Neuronal stem cell (in vitro differentiated cells): ENCODE data around the gene LSP1.

Experiments used
- DNase-seq: peaks from one replicate; pipeline ENCODE4 v3.0.0-alpha.2; 2013; ENCODE audit warnings: low spot score
- H2AFZ ChIP-seq: one replicate; pipeline ENCODE4 v1.6.1; 2013; ENCODE audit warnings: mild to moderate bottlenecking, low read length, inconsistent platforms
- H2AK5ac ChIP-seq: 2 replicates; pipeline ENCODE4 v1.6.1; 2013; ENCODE audit warnings: low read depth, mild to moderate bottlenecking, inconsistent platforms, low read length, moderate library complexity, mixed read lengths
- H2BK120ac ChIP-seq: 2 replicates; pipeline ENCODE4 v1.6.1; 2013; ENCODE audit warnings: low read depth, mild to moderate bottlenecking, inconsistent platforms, low read length, moderate library complexity, mixed read lengths
- H2BK12ac ChIP-seq: one replicate; pipeline ENCODE4 v1.6.1; 2013; ENCODE audit warnings: low read length, inconsistent platforms
- H2BK15ac ChIP-seq: 2 replicates; pipeline ENCODE4 v1.6.1; 2013; ENCODE audit warnings: mild to moderate bottlenecking, low read length, inconsistent platforms, mixed read lengths
- H2BK5ac ChIP-seq: one replicate; pipeline ENCODE4 v1.6.1; 2013; ENCODE audit warnings: inconsistent platforms, mild to moderate bottlenecking, low read length, moderate library complexity
- H3K14ac ChIP-seq: one replicate; pipeline ENCODE4 v1.6.1; 2013; ENCODE audit warnings: low read length, inconsistent platforms
- H3K18ac ChIP-seq: 2 replicates; pipeline ENCODE4 v1.6.1; 2013; ENCODE audit warnings: low read length, inconsistent platforms
- H3K23ac ChIP-seq: 2 replicates; pipeline ENCODE4 v1.6.1; 2013; ENCODE audit warnings: low read depth, mild to moderate bottlenecking, mixed read lengths, low read length, inconsistent platforms; ENCODE audit not compliant: poor library complexity
- H3K27ac ChIP-seq: replicated peaks from 3 replicates; pipeline ENCODE4 v1.5.1; 2013; ENCODE audit warnings: low read length, inconsistent platforms
- H3K27me3 ChIP-seq, 3 experiments: 2 replicates each; pipeline ENCODE4 v1.6.1; 2013; ENCODE audit warnings: low read length in 3 of 3, mild to moderate bottlenecking in 2 of 3, inconsistent platforms in 1 of 3, low read depth in 1 of 3, mixed read lengths in 1 of 3, moderate library complexity in 1 of 3; ENCODE audit not compliant: control insufficient read depth in 3 of 3, insufficient read depth in 3 of 3
- H3K36me3 ChIP-seq, 2 donors: replicated peaks in 1 of 2; 2 replicates each; pipeline ENCODE4 v1.6.1; 2013; ENCODE audit warnings: low read length in 2 of 2; ENCODE audit not compliant: control insufficient read depth in 2 of 2, insufficient read depth in 2 of 2
- H3K4ac ChIP-seq: 2 replicates; pipeline ENCODE4 v1.6.1; 2013; ENCODE audit warnings: inconsistent platforms, mild to moderate bottlenecking, low read length, moderate library complexity
- H3K4me1 ChIP-seq, 2 donors: 1 replicate in 1 of 2; 2 replicates in 1 of 2; pipeline ENCODE4 v1.6.1; 2013; ENCODE audit warnings: low read length in 2 of 2, low read depth in 1 of 2; ENCODE audit not compliant: control insufficient read depth in 2 of 2, insufficient read depth in 1 of 2
- H3K4me2 ChIP-seq: one replicate; pipeline ENCODE4 v1.6.1; 2013; ENCODE audit warnings: mild to moderate bottlenecking, low read length, inconsistent platforms; ENCODE audit not compliant: insufficient read depth, poor library complexity, severe bottlenecking
- H3K4me3 ChIP-seq, 2 donors: 2 replicates each; pipeline ENCODE4 v1.5.1; 2013; ENCODE audit warnings: low read length in 2 of 2, mild to moderate bottlenecking in 2 of 2, inconsistent platforms in 1 of 2, moderate library complexity in 1 of 2
- H3K79me1 ChIP-seq: one replicate; pipeline ENCODE4 v1.6.1; 2013; ENCODE audit warnings: low read depth, mild to moderate bottlenecking, inconsistent platforms, low read length, moderate library complexity
- H3K9ac ChIP-seq: one replicate; pipeline ENCODE4 v1.6.1; 2013; ENCODE audit warnings: mild to moderate bottlenecking, low read depth, low read length, inconsistent platforms; ENCODE audit not compliant: poor library complexity
- H3K9me3 ChIP-seq, 2 donors: replicated peaks in 1 of 2; 2 replicates each; pipeline versions ENCODE3 to v1.6.1; 2013; ENCODE audit warnings: low read length in 2 of 2, mild to moderate bottlenecking in 2 of 2, inconsistent platforms in 1 of 2, low read depth in 1 of 2, mixed read lengths in 1 of 2, moderate library complexity in 1 of 2; ENCODE audit not compliant: control insufficient read depth in 2 of 2, insufficient read depth in 1 of 2
- H4K8ac ChIP-seq: one replicate; pipeline ENCODE4 v1.6.1; 2013; ENCODE audit warnings: low read depth, mild to moderate bottlenecking, inconsistent platforms, low read length, moderate library complexity
- H4K91ac ChIP-seq: one replicate; pipeline ENCODE4 v1.6.1; 2013; ENCODE audit warnings: low read length, low read depth, mild to moderate bottlenecking, inconsistent platforms; ENCODE audit not compliant: poor library complexity
- WGBS, 2 donors: extraction: QIAGEN DNeasy Blood & Tissue Kit; methylation state at CpG; one replicate each; pipeline ENCODE4 v1.1.7; 2013; ENCODE audit warnings: missing lambda C conversion rate in 2 of 2, mixed read lengths in 1 of 2; ENCODE audit not compliant: insufficient read length in 2 of 2, insufficient replicate concordance in 1 of 2; ENCODE audit errors: extremely low coverage in 2 of 2; 5-methylcytosine and 5-hydroxymethylcytosine counted together

The LSP1 gene

GRCh38 chr11:1854949-1855885 lies 2.3 kb downstream of the LSP1 start:
- Histone ChIP-seq H2BK15ac (peak overlapping the region; percentile 65), H3K27ac (no peak overlapping the region), H3K14ac (peak overlapping the region; percentile 31), H4K91ac (no peak overlapping the region), H3K9ac (peak overlapping the region; percentile 74), H2AFZ (no peak overlapping the region), H3K18ac (peak overlapping the region; percentile 60), H3K4me2 (no peak overlapping the region), H2BK120ac (no peak overlapping the region), H2AK5ac (peak overlapping the region; percentile 68), H3K4me3 (no peak overlapping the region), H3K4ac (no peak overlapping the region), H4K8ac (no peak overlapping the region), H3K4me1 (peaks cover 0 to 5% of the 10 kb centered on the region in 2 donors), H3K27me3 (peaks cover 0 to 20% (median 0%) of the 10 kb centered on the region in 3 experiments), H3K9me3 (no peaks in the 10 kb centered on the region), H3K36me3 (no peaks in the 10 kb centered on the region), H2BK12ac (peak overlapping the region; percentile 95), H3K23ac (no peak overlapping the region), H2BK5ac (no peak overlapping the region), H3K79me1 (peaks cover 1% of the 10 kb centered on the region)
- no CpG with 5 or more reads among the region's 26 CpGs for WGBS, 2 donors
- no peak for DNase-seq

DNA sequence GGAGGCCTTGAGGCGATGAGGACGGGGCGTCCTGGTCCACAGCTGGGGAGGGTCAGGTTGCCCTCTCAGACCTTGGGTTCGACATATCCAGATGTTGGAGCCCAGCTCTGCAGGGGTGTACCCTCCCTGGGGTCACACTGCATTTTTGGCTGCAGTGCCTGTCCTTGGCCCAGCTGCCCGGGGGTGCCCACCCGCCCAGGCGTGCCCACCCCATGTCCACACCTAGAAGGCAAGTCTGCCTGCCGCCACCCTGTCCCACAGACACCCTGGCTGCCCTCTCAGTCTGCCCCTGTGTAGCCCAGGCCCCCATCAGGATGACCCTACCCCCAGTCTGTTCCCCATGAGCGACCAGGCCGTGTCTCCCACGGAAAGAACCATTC lies 3.0 kb downstream of the LSP1 start:
- H3K36me3 ChIP-seq: no peaks in the 10 kb centered on the region
- H2BK15ac ChIP-seq: peak overlapping the region; percentile 34
- H4K91ac ChIP-seq: peak overlapping the region; percentile 5
- no peak overlapping the region for H2BK120ac ChIP-seq
- H2BK12ac ChIP-seq: peak overlapping the region; percentile 95
- H3K9ac ChIP-seq: peak overlapping the region; percentile 57
- H3K14ac ChIP-seq: no peak overlapping the region
- H3K27ac ChIP-seq: no peak overlapping the region
- peaks cover 0 to 20% (median 0%) of the 10 kb centered on the region in 3 experiments for H3K27me3 ChIP-seq
- peaks cover 1% of the 10 kb centered on the region for H3K79me1 ChIP-seq
- no peak overlapping the region for H3K23ac ChIP-seq
- no peak overlapping the region for H3K4me3 ChIP-seq
- peaks cover 0 to 5% of the 10 kb centered on the region in 2 donors for H3K4me1 ChIP-seq
- H3K4me2 ChIP-seq: no peak overlapping the region
- no peak overlapping the region for H2BK5ac ChIP-seq
- no peak for DNase-seq
- peak overlapping the region; percentile 52 for H3K18ac ChIP-seq
- H4K8ac ChIP-seq: no peak overlapping the region
- no CpG with 5 or more reads among the region's 11 CpGs for WGBS, 2 donors
- peak overlapping the region; percentile 12 for H2AK5ac ChIP-seq
- no peaks in the 10 kb centered on the region for H3K9me3 ChIP-seq
- no peak overlapping the region for H3K4ac ChIP-seq
- H2AFZ ChIP-seq: no peak overlapping the region

DNA sequence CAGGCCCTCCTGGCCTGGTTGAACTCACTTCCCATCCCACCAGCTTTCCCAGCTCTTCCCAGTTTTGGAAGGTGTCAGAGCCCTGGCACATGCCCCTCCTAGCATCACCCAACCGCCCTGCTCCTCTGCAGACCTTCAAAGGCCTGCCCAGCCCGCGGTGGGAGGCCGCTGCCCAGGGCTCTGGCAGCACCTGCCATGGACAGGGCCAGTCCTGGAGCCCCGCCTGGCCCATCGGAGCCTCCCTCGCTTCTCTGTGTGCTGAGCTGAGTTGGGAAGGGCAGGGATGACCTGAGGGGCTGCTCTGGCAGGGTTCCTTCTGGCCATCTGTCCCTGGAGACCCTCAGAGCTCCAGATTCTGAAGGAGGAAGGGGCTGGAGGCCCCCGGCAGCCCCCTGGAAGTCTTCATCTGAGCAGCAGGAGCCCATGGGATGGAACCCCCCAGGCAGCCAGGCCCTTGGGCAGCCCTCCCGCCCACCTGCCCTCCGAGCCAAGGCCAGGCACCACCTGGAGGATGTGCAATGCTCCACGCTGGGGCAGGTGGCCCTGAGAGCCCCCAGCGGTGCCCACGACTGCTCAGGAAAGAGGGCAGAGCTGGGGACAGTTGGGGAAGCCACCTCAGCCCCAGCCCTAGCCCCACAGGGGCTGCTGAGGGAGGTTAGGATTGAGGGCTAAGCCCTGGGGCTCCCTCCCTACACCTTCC lies 3.6 kb downstream of the LSP1 start:
- peak overlapping the region; percentile 5 for H4K91ac ChIP-seq
- WGBS, 2 donors: no CpG with 5 or more reads among the region's 13 CpGs
- H3K14ac ChIP-seq: no peak overlapping the region
- no peak overlapping the region for H3K4ac ChIP-seq
- H2AFZ ChIP-seq: no peak overlapping the region
- peaks cover 0 to 18% (median 0%) of the 10 kb centered on the region in 3 experiments for H3K27me3 ChIP-seq
- H4K8ac ChIP-seq: no peak overlapping the region
- no peak overlapping the region for H3K27ac ChIP-seq
- H3K9me3 ChIP-seq: no peaks in the 10 kb centered on the region
- H3K23ac ChIP-seq: no peak overlapping the region
- H3K18ac ChIP-seq: peak overlapping the region; percentile 52
- H2BK5ac ChIP-seq: no peak overlapping the region
- no peak overlapping the region for H2BK120ac ChIP-seq
- H2AK5ac ChIP-seq: peak overlapping the region; percentile 12
- H3K9ac ChIP-seq: no peak overlapping the region
- no peaks in the 10 kb centered on the region for H3K36me3 ChIP-seq
- no peak overlapping the region for H2BK12ac ChIP-seq
- no peak overlapping the region for H3K4me2 ChIP-seq
- peaks cover 0 to 5% of the 10 kb centered on the region in 2 donors for H3K4me1 ChIP-seq
- H3K4me3 ChIP-seq: no peak overlapping the region
- peaks cover 1% of the 10 kb centered on the region for H3K79me1 ChIP-seq
- H2BK15ac ChIP-seq: peak overlapping the region; percentile 34
- no peak for DNase-seq

DNA sequence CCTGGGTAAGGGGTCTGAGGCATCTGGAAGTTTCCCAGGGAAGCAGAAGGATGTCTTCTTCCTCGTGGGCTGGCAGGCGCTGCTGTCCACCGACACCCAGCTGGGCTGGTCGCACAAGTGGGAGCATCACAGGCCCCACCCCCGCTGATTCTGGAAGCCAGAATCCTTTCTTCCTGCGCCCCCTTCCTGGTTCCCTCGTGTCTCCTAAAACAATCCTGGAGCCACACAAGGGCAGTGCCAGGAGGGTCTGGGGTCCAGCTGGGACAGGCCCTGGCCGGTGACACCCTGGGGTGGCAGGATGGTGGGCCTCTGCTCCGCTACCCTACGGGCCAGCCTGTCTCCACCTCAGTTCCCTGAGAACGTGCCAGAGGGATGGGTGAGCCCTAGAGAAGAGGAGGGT lies 4.2 kb downstream of the LSP1 start:
- peak overlapping the region; percentile 62 for H2BK15ac ChIP-seq
- no peak overlapping the region for H3K4ac ChIP-seq
- H3K4me1 ChIP-seq: peaks cover 0 to 5% of the 10 kb centered on the region in 2 donors
- H2AK5ac ChIP-seq: peak overlapping the region; percentile 12
- H2BK12ac ChIP-seq: peak overlapping the region; percentile 41
- H3K27ac ChIP-seq: no peak overlapping the region
- peak overlapping the region; percentile 50 for H3K9ac ChIP-seq
- DNase-seq: no peak
- H3K14ac ChIP-seq: no peak overlapping the region
- H3K18ac ChIP-seq: peak overlapping the region; percentile 85
- peaks cover 1% of the 10 kb centered on the region for H3K79me1 ChIP-seq
- H2AFZ ChIP-seq: no peak overlapping the region
- no peak overlapping the region for H2BK5ac ChIP-seq
- no peaks in the 10 kb centered on the region for H3K9me3 ChIP-seq
- WGBS, 2 donors: no CpG with 5 or more reads among the region's 11 CpGs
- no peak overlapping the region for H4K8ac ChIP-seq
- peak overlapping the region; percentile 75 for H3K23ac ChIP-seq
- no peak overlapping the region for H3K4me2 ChIP-seq
- no peaks in the 10 kb centered on the region for H3K36me3 ChIP-seq
- H3K4me3 ChIP-seq: no peak overlapping the region
- no peak overlapping the region for H2BK120ac ChIP-seq
- peaks cover 0 to 17% (median 0%) of the 10 kb centered on the region in 3 experiments for H3K27me3 ChIP-seq
- H4K91ac ChIP-seq: no peak overlapping the region
